GM12878 (cell line): ENCODE results near the gene IGFALS. TPM values are rescaled to one million over a fixed set of nuclear protein-coding genes. Genes with fewer than 3 reads are reported as not detected.

Experiments used
- ATAC-seq: fragments of 200-7000 bp; cut with Tn5 transposase; 3 replicates; pipeline ENCODE4 v1.9.1; 2020; ENCODE audit warnings: mild to moderate bottlenecking, moderate library complexity
- BruUV-seq: library from RNA; stranded (reverse); fragments of 400-500 nt; replicated peaks from 2 replicates; lab custom pipeline; 2021; lab: Mats Ljungman, UMichigan
- CTCF ChIA-PET: fragments of 300-600 bp; sonication (Branson Sonifier 250); formaldehyde crosslinking; extraction: SDS; loops from one replicate; lab custom pipeline; 2021; ENCODE audit warnings: inconsistent platforms; lab: Yijun Ruan, JAX
- POLR2A ChIA-PET: fragments of 350-600 bp; formaldehyde crosslinking; extraction: SDS; loops from one replicate; lab custom pipeline; 2021; ENCODE audit warnings: inconsistent platforms; lab: Charles Lee
- RAD21 ChIA-PET: fragments of 300-600 bp; sonication (Branson Sonifier 250); formaldehyde crosslinking; loops from one replicate; lab custom pipeline; 2023; ENCODE audit warnings: antibody characterized with exemption; ENCODE audit not compliant: unreplicated experiment; lab: Charles Lee
- SMC1A ChIA-PET: fragments of 300-600 bp; sonication (Branson Sonifier 250); formaldehyde crosslinking; loops from one replicate; lab custom pipeline; 2023; ENCODE audit not compliant: unreplicated experiment, uncharacterized antibody; lab: Charles Lee
- DNase-seq: peaks from one replicate; pipeline ENCODE4 v3.0.0-alpha.2; 2011; ENCODE audit warnings: low read depth, low spot score
- FAIRE-seq: peaks from 3 replicates; lab custom pipeline; 2011; peaks lifted over from hg19 to GRCh38; lab: Jason Lieb, UNC
- H2AFZ ChIP-seq: 2 replicates; pipeline ENCODE4 v1.6.0; 2011; ENCODE audit warnings: low read depth, low read length, control low read depth; ENCODE audit not compliant: control insufficient read depth
- H3K27ac ChIP-seq: 2 replicates; pipeline ENCODE4 v1.5.1; 2011; ENCODE audit warnings: control low read depth; ENCODE audit not compliant: control insufficient read depth, insufficient read depth
- H3K27me3 ChIP-seq, 2 experiments: replicated peaks in 1 of 2; 2 replicates each; pipeline versions ENCODE4 v1.6.0 to v1.6.1; 2011; ENCODE audit warnings: low read length in 1 of 2; ENCODE audit not compliant: control insufficient read depth in 2 of 2, insufficient read depth in 2 of 2
- H3K36me3 ChIP-seq, 2 experiments: 2 replicates each; pipeline ENCODE4 v1.5.1; 2011; ENCODE audit warnings: low read length in 1 of 2; ENCODE audit not compliant: control insufficient read depth in 2 of 2, insufficient read depth in 2 of 2
- H3K4me1 ChIP-seq: 2 replicates; pipeline ENCODE4 v1.6.1; 2011; ENCODE audit warnings: mild to moderate bottlenecking, low read length, moderate library complexity, mixed read lengths; ENCODE audit not compliant: control insufficient read depth, insufficient read depth
- H3K4me2 ChIP-seq: 2 replicates; pipeline ENCODE4 v1.6.0; 2011; ENCODE audit warnings: control low read depth; ENCODE audit not compliant: control insufficient read depth, insufficient read depth
- H3K4me3 ChIP-seq: fragments of 200-600 bp; sonication (generic); 2 replicates; pipeline ENCODE4 v1.5.1; 2016
- H3K79me2 ChIP-seq: 2 replicates; pipeline ENCODE4 v1.6.0; 2011; ENCODE audit warnings: low read length; ENCODE audit not compliant: control insufficient read depth, insufficient read depth
- H3K9ac ChIP-seq: 2 replicates; pipeline ENCODE4 v1.8.0; 2011; ENCODE audit warnings: low read length, control low read depth, mixed read lengths; ENCODE audit not compliant: control insufficient read depth, insufficient read depth
- H3K9me3 ChIP-seq: replicated peaks from 3 replicates; pipeline ENCODE4 v1.5.1; 2011; ENCODE audit warnings: mild to moderate bottlenecking, low read length; ENCODE audit not compliant: control insufficient read depth, insufficient read depth
- H4K20me1 ChIP-seq: 2 replicates; pipeline ENCODE4 v1.6.0; 2011; ENCODE audit not compliant: control insufficient read depth, insufficient read depth
- HSF1 ChIP-seq: fragments of 150-350 bp; IDR thresholded peaks from 2 replicates; pipeline ENCODE4 v1.6.1; 2014; ENCODE audit warnings: mild to moderate bottlenecking, low read depth, low read length
- MLLT1 ChIP-seq: fragments of 450-650 bp; IDR thresholded peaks from 2 replicates; pipeline ENCODE4 v1.6.1; 2016; ENCODE audit warnings: mild to moderate bottlenecking
- WGBS: methylation state at CpG from one replicate; pipeline ENCODE4 v1.1.6; 2016; ENCODE audit warnings: low lambda C conversion rate; ENCODE audit not compliant: insufficient replicate concordance, insufficient coverage; ENCODE audit errors: missing lambda C conversion rate; 5-methylcytosine and 5-hydroxymethylcytosine counted together
- in situ Hi-C: fragments of 300-500 bp; cut with MboI; formaldehyde crosslinking; loops from 9 replicates; pipeline ENCODE4 v1.14.3; 2018; ENCODE audit warnings: mixed read lengths
- intact Hi-C: fragments of 100-400 bp; cut with micrococcal nuclease; formaldehyde crosslinking; loops from one replicate; pipeline ENCODE4 v1.14.2; 2022; ENCODE audit not compliant: unreplicated experiment
- polyA plus RNA-seq, 11 experiments: library from polyadenylated mRNA; depleted of rRNA in 4 of 11; unstranded in 6 of 11; stranded (reverse) in 5 of 11; fragments of >200 nt; fragmentation: Nextera tagmentation in 4 of 11; fragmentation: Illumina TruSeq in 1 of 11; extraction: Ambion mirVana in 4 of 11; extraction: Trizol in 1 of 11; gene quantifications; 1 replicate in 1 of 11; 2 replicates in 10 of 11; pipeline versions ENCODE4 v1.2.1 to v1.2.3, GENCODE V29; 2011 to 2016; ENCODE audit warnings: inconsistent platforms in 2 of 11, missing spikeins in 2 of 11, low read depth in 1 of 11
- total RNA-seq, 4 experiments: library from RNA; depleted of rRNA in 3 of 4; stranded (reverse); fragments of >200 nt in 3 of 4; fragmentation: Illumina TruSeq in 1 of 4; extraction: Trizol in 1 of 4; gene quantifications; 2 replicates each; pipeline versions ENCODE4 v1.2.1 to v1.2.3, GENCODE V29; 2013 to 2021

Gene IGFALS
- total and polyA plus RNA-seq, 10 of the 15 experiments (the other 5 are each of a cell fraction or from before 2014, with no cell fraction given), result 0.04 to 0.11 TPM; not detected in 8

- H3K27ac ChIP-seq, result no peak overlapping the region
- H3K36me3 ChIP-seq, result no peaks in the 10 kb centered on the region
- H3K9me3 ChIP-seq, result no peaks in the 10 kb centered on the region
- FAIRE-seq, result no peak
- no peak overlapping the region for H3K4me2 ChIP-seq
- intact Hi-C loops, result no loop called here
- DNase-seq, result no peak
- no TSS peak for BruUV-seq
- peaks cover 17% of the 10 kb centered on the region for H3K79me2 ChIP-seq
- 81% methylated on average over 19 of the region's 19 CpGs for WGBS
- RAD21 ChIA-PET, result no interaction called here
- POLR2A ChIA-PET, result no interaction called here
- in situ Hi-C loops, result no loop called here
- TF ChIP-seq HSF1 (no peak), MLLT1 (no peak)
- peaks cover 4% of the 10 kb centered on the region; the same call in 1 of the 2 replicates for H3K4me1 ChIP-seq
- no peaks in the 10 kb centered on the region for H3K27me3 ChIP-seq
- H4K20me1 ChIP-seq, result no peaks in the 10 kb centered on the region
- ATAC-seq, result no peak
- no peak overlapping the region for H2AFZ ChIP-seq
- no peak overlapping the region for H3K4me3 ChIP-seq
- H3K9ac ChIP-seq, result no peak overlapping the region
- CTCF ChIA-PET, result no interaction called here
- SMC1A ChIA-PET, result no interaction called here
Measured at GRCh38 chr16:1831186-1832075, 37.9 kb upstream of the IGFALS start.
